Mucosa of descending colon (tissue), 3 donors: ENCODE measurements around the gene DNASE2. TPM values are rescaled to one million over a fixed set of nuclear protein-coding genes. Genes with fewer than 3 reads are reported as not detected.

Experiments
- ATAC-seq: fragments of 200-7000 bp; cut with Tn5 transposase; one replicate; pipeline ENCODE4 v1.9.1; 2020; ENCODE audit warnings: mild to moderate bottlenecking, moderate library complexity
- DNase-seq, 3 donors: peaks; one replicate each; pipeline ENCODE4 v3.0.0-alpha.2; 2020
- H3K36me3 ChIP-seq: fragments of 200-600 bp; one replicate; pipeline ENCODE4 v1.8.0; 2021; ENCODE audit warnings: low read depth, mild to moderate bottlenecking
- H3K4me1 ChIP-seq: fragments of 200-600 bp; one replicate; pipeline ENCODE4 v1.8.0; 2021; ENCODE audit warnings: low read depth, mild to moderate bottlenecking
- H3K4me3 ChIP-seq: fragments of 200-600 bp; one replicate; pipeline ENCODE4 v1.8.0; 2021; ENCODE audit warnings: mild to moderate bottlenecking
- H3K9me3 ChIP-seq: fragments of 200-600 bp; one replicate; pipeline ENCODE4 v1.8.0; 2021; ENCODE audit warnings: mild to moderate bottlenecking
- CTCF ChIP-seq: fragments of 200-600 bp; IDR thresholded peaks from one replicate; pipeline ENCODE4 v1.8.0; 2022; ENCODE audit warnings: antibody characterized with exemption, mild to moderate bottlenecking
- intact Hi-C, 2 donors: fragments of 100-400 bp; cut with DNase I in 1 of 2; cut with micrococcal nuclease in 1 of 2; formaldehyde crosslinking; loops; one replicate each; pipeline versions ENCODE4 v1.11.0 to v1.11.1; 2022; cut with DNase I, micrococcal nuclease
- total RNA-seq, 3 donors: library from RNA; stranded (reverse); fragmentation: NEBNext Ultra II Directional in 2 of 3; extraction: Animal tissue kit (Norgen Biotek cat#: 25700) in 2 of 3; gene quantifications; one replicate each; pipeline versions ENCODE4 v1.2.1 to v1.2.4, GENCODE V29; 2021 to 2023
- donor health status: DM: no; HTN: no; CAD: no; lungs with moderate emphysema.
- donor health status: DM: no; HTN: no; CAD: no.
- donor health status: DM: no; HTN: yes; CAD: no.

DNASE2 gene
- total RNA-seq, 3 donors from 2014 or later, result 22.8 to 31.8 (median 30.3) TPM

- H3K4me3 ChIP-seq, result no peak overlapping the region
- no peak for TF ChIP-seq CTCF
- H3K9me3 ChIP-seq, result no peaks in the 10 kb centered on the region
- no peaks in the 10 kb centered on the region for H3K36me3 ChIP-seq
- intact Hi-C loops, result no loop called here
- peaks cover 6% of the 10 kb centered on the region for H3K4me1 ChIP-seq
- DNase-seq (peak in 2 of 3 donors; percentile 44 to 48), ATAC-seq (peak; percentile 56)
Observed at GRCh38 chr19:12864721-12865715, 16.2 kb downstream of the DNASE2 start.

GRCh38 chr19:12864143-12864542 lies 17.1 kb downstream of the DNASE2 start:
- Histone ChIP-seq H3K4me1 (peaks cover 6% of the 10 kb centered on the region), H3K4me3 (no peak overlapping the region), H3K9me3 (no peaks in the 10 kb centered on the region), H3K36me3 (no peaks in the 10 kb centered on the region)
- intact Hi-C loops, result no loop called here
- TF ChIP-seq CTCF, result no peak
- ATAC-seq, result no peak
- no peak for DNase-seq

GRCh38 chr19:12859546-12859945 lies 21.7 kb downstream of the DNASE2 start:
- no peaks in the 10 kb centered on the region for H3K9me3 ChIP-seq
- no peak for DNase-seq
- ATAC-seq, result no peak
- no peaks in the 10 kb centered on the region for H3K4me1 ChIP-seq
- TF ChIP-seq CTCF, result no peak
- H3K4me3 ChIP-seq, result no peak overlapping the region
- intact Hi-C loops, result no loop called here
- H3K36me3 ChIP-seq, result no peaks in the 10 kb centered on the region

- DNase-seq, result no peak
- intact Hi-C loops, result no loop called here
- Histone ChIP-seq H3K4me1 (no peaks in the 10 kb centered on the region), H3K36me3 (no peaks in the 10 kb centered on the region), H3K4me3 (no peak overlapping the region), H3K9me3 (no peaks in the 10 kb centered on the region)
- no peak for TF ChIP-seq CTCF
- no peak for ATAC-seq
Observed at GRCh38 chr19:12858041-12858928, 23.0 kb downstream of the DNASE2 start.

GRCh38 chr19:12856653-12857052 lies 24.6 kb downstream of the DNASE2 start:
- ATAC-seq (no peak), DNase-seq (no peak)
- no peak for TF ChIP-seq CTCF
- H3K4me1 ChIP-seq, result no peaks in the 10 kb centered on the region
- H3K36me3 ChIP-seq, result no peaks in the 10 kb centered on the region
- no peaks in the 10 kb centered on the region for H3K9me3 ChIP-seq
- intact Hi-C loops, result no loop called here
- H3K4me3 ChIP-seq, result no peak overlapping the region
